ENCODE data around the gene NKX2-2.
A peak's percentile ranks its signal among the peaks of the same experiment; 100 is the strongest.

GRCh38 chr20:21490105-21490504, 23.8 kb downstream of the NKX2-2 start:
- TF ChIP-seq CTCF (conservative IDR thresholded peaks at IDR 0.05; ENCODE audit: low read depth, low read length), result peak; percentile 43
- no peak for TF ChIP-seq EZH2 (IDR thresholded peaks at IDR 0.05; ENCODE audit: borderline replicate concordance, low read depth, low read length, poor library complexity, severe bottlenecking)
